ENCODE measurements around the gene F10. TPM values are rescaled to one million over a fixed set of nuclear protein-coding genes. Genes with fewer than 3 reads are reported as not detected.
"Not testable (repeated sequence)": the region's sequence is repeated elsewhere in the genome, so short reads cannot be mapped to it uniquely, and the experiment has no call there.

F10 gene
- total RNA-seq, 1 donor from 2014 or later: 0.60 TPM

GRCh38 chr13:113098162-113098732, 24.4 kb upstream of the F10 start:
- peak in 1 of 2 donors; percentile 14 for DNase-seq (ENCODE audit: low read depth in 2 of 2)

GRCh38 chr13:113099142-113099541, 23.5 kb upstream of the F10 start:
- DNase-seq (ENCODE audit: low read depth in 2 of 2): no peak

GRCh38 chr13:113102302-113102701, 20.3 kb upstream of the F10 start:
- not testable (repeated sequence) for DNase-seq (ENCODE audit: low read depth in 2 of 2)

GRCh38 chr13:113102727-113103126, 19.9 kb upstream of the F10 start:
- no peak for DNase-seq (ENCODE audit: low read depth in 2 of 2)

GRCh38 chr13:113103646-113104045, 19.0 kb upstream of the F10 start:
- no peak for DNase-seq (ENCODE audit: low read depth in 2 of 2)

GRCh38 chr13:113105032-113105920, 17.3 kb upstream of the F10 start, which contains the start of gene F7:
TSS of gene F7 (plus strand) at chr13:113105791. CDS start at chr13:113105842, 51 bp downstream.
- no peak for DNase-seq (ENCODE audit: low read depth in 2 of 2)

GRCh38 chr13:113105921-113106452, 16.6 kb upstream of the F10 start:
- no peak for DNase-seq (ENCODE audit: low read depth in 2 of 2)

- DNase-seq (ENCODE audit: low read depth in 2 of 2): no peak
Measured at GRCh38 chr13:113106711-113107351, 15.8 kb upstream of the F10 start.

GRCh38 chr13:113108521-113108920, 14.1 kb upstream of the F10 start:
- not testable (repeated sequence) for DNase-seq (ENCODE audit: low read depth in 2 of 2)

GRCh38 chr13:113109151-113110047, 13.2 kb upstream of the F10 start:
- no peak for DNase-seq (ENCODE audit: low read depth in 2 of 2)

GRCh38 chr13:113110048-113110851, 12.3 kb upstream of the F10 start:
- DNase-seq (ENCODE audit: low read depth in 2 of 2): no peak

- no peak for DNase-seq (ENCODE audit: low read depth in 2 of 2)
Measured at GRCh38 chr13:113110852-113111315, 11.7 kb upstream of the F10 start.

GRCh38 chr13:113111821-113112220, 10.8 kb upstream of the F10 start:
- DNase-seq (ENCODE audit: low read depth in 2 of 2): not testable (repeated sequence)

GRCh38 chr13:113112475-113112874, 10.1 kb upstream of the F10 start:
- DNase-seq (ENCODE audit: low read depth in 2 of 2): not testable (repeated sequence)

GRCh38 chr13:113112893-113113845, 9.4 kb upstream of the F10 start:
- DNase-seq (ENCODE audit: low read depth in 2 of 2): no peak

- no peak for DNase-seq (ENCODE audit: low read depth in 2 of 2)
Measured at GRCh38 chr13:113113846-113114271, 8.7 kb upstream of the F10 start.

- DNase-seq (ENCODE audit: low read depth in 2 of 2): no peak
Measured at GRCh38 chr13:113114511-113115362, 7.9 kb upstream of the F10 start.

Data from lung microvascular endothelial cell (primary cell).